OCI-LY3 (cell line): ENCODE measurements around the gene RAN.

Experiments
- CTCF ChIP-seq: fragments of 200-600, 300-600 bp; sonication (generic); IDR thresholded peaks from 2 replicates; pipeline ENCODE4 v1.5.1; 2014; ENCODE audit warnings: antibody characterized with exemption, low read length, low read depth
- EZH2phosphoT487 ChIP-seq: fragments of 200-600 bp; shearing (Covaris generic); IDR thresholded peaks from 2 replicates; pipeline ENCODE4 v1.6.1; 2018; ENCODE audit warnings: antibody characterized with exemption, mixed run types, low read depth

GRCh38 chr12:130879212-130879686 is 7.4 kb downstream of the RAN start:
- no peak for TF ChIP-seq CTCF
- no peak for TF ChIP-seq EZH2phosphoT487
